ENCODE measurements around the gene ANTXRL.

DNA sequence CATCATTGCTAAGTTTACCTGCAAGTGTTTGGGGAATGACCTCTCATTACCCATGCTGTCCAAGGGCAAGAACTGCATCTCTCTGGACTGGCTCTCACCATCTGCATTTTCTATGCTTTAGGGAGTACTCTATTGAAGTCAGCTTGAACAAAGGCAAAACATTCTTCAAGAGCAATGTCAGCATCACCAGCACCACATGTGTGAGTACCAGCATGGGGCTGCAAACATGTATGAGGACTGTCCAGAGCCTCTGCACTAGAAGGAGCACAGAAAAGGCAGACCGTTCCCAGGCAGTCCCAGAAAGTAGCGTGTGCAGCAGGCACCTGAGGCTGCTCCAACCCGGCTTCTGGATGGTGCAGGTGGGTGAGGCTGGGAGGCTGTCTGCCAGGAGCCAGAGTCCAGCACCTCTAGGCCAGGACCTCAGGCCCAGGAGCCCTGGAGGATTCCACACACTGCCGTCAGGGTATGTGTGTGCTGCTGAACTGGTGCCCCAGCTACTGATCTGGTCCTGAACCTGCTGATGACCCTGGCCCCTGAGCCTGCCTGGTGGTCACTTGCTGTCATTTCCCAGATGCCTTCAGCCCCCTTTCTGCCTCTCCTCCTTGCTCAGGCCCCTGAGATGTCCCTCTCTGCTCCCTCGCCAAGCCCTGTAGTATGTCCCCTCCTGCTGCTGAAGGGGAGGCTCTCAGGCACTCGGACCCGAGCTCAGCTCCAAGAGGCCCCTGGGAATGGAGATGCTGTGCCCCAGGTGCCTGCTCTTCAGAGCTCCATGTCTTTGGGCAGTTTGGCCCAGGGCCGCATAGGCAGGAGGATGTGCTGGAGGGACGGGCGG lies 20.7 kb downstream of the ANTXRL start:
- TF ChIP-seq CTCF (IDR thresholded peaks at IDR 0.05) (no peak), POLR2A (IDR thresholded peaks at IDR 0.05) (no peak)

All from uterus (tissue), 2 donors.